HEK293 (cell line): Measurements from ENCODE around the gene ACBD3.

ENCODE experiments used
- CTCF ChIP-seq: fragments of 450-650 bp; formaldehyde crosslinking; IDR thresholded peaks from 2 replicates; pipeline ENCODE4 v1.5.1; 2016; ENCODE audit warnings: missing biosample characterization, missing genetic modification characterization
- GLIS2 ChIP-seq: fragments of 450-650 bp; formaldehyde crosslinking; IDR thresholded peaks from 2 replicates; pipeline ENCODE4 v1.5.1; 2016; ENCODE audit warnings: missing biosample characterization, missing genetic modification characterization
- YY1 ChIP-seq: fragments of 450-650 bp; formaldehyde crosslinking; IDR thresholded peaks from 2 replicates; pipeline ENCODE4 v1.5.1; 2018; ENCODE audit warnings: missing biosample characterization, missing genetic modification characterization
- ZBTB8A ChIP-seq: fragments of 450-650 bp; formaldehyde crosslinking; IDR thresholded peaks from 2 replicates; pipeline ENCODE4 v1.5.1; 2016; ENCODE audit warnings: missing biosample characterization, missing genetic modification characterization
- ZNF473 ChIP-seq: fragments of 450-650 bp; formaldehyde crosslinking; IDR thresholded peaks from 2 replicates; pipeline ENCODE4 v1.5.1; 2017; ENCODE audit warnings: missing biosample characterization, missing genetic modification characterization

DNA sequence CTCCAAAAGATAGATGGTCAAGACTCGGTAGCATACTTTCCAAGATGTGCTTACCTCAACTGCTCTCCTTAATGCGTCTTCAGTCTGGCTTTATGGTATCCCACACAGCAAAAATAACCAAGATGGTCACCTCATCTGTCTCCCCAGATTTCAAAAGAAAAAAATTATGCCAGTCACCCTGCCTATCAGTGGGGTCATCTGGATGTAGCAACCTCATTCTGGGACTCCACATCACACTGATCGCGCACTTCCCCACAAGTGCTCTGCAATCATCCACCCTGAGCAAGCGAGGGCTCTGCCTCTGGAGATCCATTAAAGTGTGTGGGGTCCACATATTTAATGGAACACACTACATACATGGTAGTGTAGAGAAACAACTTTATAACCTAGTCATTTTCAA lies 42.5 kb downstream of the ACBD3 start:
- TF ChIP-seq CTCF (tag by site-specific recombination) (no peak), GLIS2 (no peak), ZBTB8A (tag by site-specific recombination) (no peak), ZNF473 (tag by site-specific recombination) (no peak), YY1 (tag by site-specific recombination) (no peak)
